C1 segment of cervical spinal cord (tissue), 14 donors: ENCODE results near the gene SYCP3.
"Not testable (repeated sequence)": the region's sequence is repeated elsewhere in the genome, so short reads cannot be mapped to it uniquely, and the experiment has no call there.

Experiments used
- DNase-seq, 14 donors: peaks; one replicate each; lab custom pipeline; 2025; lab: John Stamatoyannopoulos, UW

SYCP3 gene

DNA sequence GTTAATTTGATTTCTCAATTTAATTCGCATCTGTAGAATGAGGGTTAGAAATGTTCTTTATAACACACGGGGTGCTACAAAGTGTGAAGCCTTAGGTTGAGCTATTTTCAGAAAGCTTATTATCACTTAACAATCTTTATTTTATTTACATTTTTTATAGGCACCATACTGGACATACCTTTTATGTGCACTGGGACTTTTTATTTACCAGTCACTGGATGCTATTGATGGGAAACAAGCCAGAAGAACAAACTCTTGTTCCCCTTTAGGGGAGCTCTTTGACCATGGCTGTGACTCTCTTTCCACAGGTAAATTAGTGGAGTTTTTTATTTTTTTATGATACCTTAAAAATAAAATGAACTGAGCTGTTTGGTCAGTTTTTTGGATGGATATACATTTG lies 25.3 kb downstream of the SYCP3 start:
- DNase-seq, result no peak

DNA sequence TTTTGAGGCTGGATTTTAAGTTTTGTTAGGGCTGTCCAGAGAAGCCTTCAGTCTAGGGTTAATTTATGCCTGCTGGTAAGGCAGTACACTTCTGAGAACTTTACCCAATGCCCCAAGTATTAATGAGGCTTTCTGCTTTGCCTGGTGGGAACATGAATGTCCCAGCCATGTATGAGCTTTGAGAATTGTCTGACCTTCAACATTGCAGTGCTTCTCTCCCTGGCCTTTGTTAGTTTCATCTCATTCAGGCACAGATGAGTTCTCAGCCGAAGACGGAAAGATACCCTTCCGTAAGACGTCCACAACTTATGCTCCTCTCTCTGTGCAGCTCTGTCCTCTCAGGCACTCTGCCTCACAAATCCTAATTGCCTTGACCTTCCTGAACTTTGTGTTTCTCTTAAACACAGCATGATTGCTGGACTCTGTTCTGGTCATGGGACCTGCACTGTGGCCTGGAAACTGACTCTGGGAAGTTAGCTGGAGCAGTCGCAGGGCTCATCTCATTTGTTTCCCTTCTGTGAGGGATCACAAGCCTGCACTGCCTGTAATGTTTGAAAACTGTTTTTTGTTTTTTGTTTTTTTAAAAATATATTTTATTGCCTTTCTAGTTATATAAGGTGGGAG lies 26.1 kb downstream of the SYCP3 start:
- DNase-seq, result peak in 12 of 14 donors; percentile 9 to 58 (median 25)

DNA sequence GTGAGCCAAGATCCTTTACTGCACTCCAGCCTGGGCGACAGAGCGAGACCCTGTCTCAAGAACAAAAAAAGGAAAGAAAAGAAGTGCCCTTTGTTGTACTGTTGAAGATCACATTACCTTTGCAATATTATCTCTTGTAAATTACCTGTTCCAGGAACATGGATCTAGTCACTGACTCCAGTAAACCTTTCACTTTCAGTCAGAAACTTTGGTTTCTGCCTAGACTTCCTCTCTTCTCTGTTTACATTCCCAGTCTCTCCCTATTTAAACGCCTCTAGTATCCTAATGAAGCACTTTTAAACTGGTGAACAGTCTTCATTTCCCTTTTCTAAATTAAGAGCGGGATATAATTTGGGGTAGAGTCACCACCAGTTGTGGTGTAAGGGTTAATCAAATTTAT lies 29.0 kb downstream of the SYCP3 start:
- DNase-seq, result no peak

DNA sequence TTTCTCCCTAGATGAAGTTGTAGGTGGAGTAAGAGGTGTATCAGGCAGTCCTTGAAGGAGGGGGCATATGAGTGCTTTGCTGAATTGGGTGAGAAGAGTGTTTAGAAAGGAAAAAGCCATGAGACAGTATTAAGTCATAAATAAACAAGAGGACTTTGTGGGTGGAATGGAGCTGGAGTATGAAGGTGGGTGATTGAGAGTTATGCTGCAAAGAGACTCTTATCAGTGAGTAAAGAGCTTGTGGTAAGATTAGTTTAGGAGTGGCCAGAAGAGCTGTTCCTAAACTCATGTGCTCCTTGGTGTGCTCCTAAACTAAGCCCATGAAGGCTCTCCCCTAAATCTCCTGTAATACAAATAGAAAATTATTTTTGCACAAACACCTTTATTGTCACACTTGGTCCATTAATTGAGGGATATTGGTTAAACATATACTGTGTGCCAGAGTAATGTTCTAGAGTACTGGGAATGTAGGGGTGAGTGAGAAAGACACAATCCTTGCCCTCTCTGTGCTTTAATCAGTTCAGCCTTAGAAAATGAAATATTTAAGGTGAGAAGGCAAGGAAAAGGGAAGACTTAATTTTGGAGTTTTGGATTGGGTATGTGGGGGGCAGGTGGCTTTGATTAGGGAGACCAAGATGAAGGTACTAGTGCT lies 32.0 kb downstream of the SYCP3 start:
- no peak for DNase-seq

DNA sequence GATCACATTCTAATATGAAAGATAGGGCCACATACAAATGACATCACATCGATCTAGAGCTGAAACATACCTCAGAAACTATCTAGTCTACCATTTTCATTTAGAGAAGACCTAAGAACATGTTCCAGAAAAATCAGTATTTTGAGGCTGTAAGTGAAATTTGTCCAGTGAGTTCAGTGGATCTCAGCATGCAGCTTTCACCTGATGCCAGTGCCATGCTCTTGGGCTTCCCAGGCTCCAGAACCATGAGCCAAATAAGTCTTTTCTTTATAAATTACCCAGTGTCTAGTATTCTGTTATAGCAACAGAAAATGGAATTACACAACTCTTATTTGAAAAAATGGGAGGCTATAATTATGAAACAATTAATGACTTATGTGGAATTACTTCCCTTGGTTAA lies 32.9 kb downstream of the SYCP3 start:
- no peak for DNase-seq

DNA sequence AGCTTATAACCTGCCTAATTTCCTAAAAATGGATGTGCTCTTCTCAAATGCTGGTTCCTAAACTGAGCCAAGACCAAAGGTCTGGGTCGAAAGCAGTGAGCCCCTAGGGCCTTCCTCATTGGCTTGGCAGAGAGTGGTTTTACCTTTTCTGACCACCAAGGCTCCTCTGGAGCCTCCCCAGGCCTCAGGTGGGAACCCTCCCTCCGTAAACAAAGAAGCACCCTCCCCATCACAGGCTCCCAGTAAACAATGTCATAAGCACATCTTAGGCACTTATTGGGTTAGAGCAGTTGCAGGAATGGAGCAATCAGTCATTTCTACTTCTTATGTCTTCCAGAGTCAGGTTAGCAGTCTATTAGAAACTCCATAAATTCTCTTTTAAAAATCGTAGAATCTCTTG lies 35.8 kb downstream of the SYCP3 start:
- no peak for DNase-seq

DNA sequence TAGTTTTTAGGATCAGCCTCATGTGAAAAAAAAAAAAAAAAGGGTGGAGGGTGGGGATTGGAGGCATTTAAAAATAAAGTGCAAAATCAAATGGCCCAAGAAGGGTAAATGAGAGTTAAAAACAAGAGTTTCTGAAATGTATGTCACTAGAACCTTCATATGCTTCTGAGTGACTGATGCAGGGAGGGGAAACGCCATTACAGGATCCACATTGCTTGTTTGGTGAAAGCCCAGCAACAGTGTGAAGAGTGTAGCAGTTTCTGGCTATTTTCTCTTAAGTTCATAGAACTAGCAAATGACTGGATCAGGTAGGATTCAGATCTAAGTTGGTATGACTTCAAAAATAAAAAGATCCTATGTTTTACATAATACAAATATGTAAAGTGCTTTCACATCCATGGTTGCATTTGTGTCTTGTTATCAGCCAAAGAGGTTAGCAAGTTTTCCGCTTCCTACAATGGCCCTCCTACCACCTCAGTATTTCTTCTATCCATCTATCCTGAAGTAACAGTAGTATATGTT lies 38.9 kb downstream of the SYCP3 start:
- DNase-seq, result peak in 1 of 14 donors; percentile 54

DNA sequence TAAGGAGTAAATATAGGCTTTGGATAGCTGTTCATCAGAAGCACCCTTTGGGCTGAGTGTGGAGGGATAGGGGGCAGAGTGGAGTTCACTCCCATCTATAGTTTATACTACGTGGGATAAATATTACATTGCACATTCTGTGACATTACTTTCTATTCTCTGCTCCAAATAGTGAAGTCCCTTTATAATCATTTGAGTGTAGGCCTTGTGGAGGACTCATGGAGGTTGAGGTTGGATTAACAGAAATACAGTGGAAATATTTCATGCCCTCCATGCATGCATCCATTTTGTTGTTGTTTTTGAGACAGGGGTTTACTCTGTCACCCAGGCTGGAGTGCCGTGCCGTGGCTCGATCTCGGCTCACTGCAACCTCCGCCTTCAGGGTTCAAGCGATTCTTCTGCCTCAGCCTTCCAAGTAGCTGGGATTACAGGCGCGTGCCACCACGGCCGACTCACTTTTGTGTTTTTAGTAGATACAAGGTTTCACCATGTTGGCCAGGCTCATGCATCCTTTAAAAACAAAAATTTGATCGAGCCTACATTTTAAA lies 40.4 kb downstream of the SYCP3 start:
- peak in 3 of 14 donors; percentile 6 to 69 (median 42) for DNase-seq

DNA sequence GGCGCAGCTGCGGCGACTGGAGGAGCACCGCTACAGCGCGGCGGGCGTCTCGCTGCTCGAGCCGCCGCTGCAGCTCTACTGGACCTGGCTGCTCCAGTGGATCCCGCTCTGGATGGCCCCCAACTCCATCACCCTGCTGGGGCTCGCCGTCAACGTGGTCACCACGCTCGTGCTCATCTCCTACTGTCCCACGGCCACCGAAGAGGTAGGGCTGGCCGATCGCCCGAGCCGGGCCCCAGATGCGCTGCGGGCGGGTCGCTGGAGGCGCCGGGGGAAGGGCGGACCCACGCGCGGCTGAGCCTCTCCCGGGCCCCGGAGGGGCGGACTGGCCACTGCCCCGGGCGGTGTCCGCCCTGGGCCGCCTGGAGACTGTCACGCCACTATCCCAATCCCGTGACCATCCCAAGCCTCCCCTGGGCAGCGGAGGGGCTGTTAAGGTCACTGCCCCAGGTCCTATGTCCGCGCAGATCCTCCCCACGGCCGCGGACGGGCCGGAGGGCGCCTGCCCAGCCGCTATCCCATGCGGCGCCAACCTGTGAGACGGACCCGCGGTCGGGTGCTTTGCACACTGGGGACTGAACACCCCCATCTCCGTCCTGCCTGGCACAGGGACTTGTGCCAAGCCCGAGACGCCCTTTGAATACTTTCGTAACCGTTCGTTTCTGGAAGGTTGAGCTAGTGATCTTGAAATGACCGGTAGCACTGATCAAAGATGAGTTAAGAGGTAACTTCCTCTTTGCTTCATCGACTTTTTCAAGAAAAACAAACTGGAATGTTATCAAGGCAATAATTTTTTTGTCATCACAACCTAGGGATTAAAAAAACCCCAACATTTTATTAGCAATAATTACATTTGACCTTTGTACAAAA lies 41.1 kb downstream of the SYCP3 start:
- DNase-seq, result peak; percentile 1 to 84 (median 56)

DNA sequence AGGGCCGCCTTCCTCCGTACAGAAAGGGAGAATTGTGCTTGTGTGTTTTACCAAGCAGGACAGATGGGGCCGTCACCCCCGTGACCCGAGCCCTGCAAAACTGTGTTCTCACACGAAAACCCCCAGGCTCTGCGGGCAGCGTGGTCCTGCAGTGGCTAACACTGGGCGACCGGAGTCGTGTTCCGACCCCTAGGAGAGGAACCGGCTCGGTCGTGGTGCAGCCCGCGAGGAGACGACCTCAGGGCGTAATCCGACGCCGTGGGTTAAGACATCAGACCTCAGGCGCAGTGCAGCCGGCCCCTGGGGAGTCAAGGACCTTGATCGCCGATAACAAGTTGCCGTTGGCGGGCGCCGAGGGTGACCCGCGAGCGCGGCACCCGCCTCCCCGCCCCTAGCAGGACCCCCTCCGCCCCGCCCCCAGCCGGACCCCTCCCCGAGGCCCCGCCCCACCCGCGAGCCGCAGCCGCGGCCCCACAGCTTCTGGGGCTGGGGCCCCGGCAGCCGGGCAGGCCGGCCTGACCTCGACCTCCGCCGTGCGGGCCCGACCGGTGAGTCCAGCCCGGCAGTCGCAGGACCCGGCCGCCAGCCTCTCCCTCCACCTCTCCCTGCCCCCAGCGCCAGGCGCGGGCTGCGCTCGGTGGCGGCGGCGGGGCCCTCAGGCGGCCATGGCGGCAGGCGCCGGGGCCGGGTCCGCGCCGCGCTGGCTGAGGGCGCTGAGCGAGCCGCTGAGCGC lies 41.9 kb downstream of the SYCP3 start, which contains the start of gene CHPT1:
TSS of gene CHPT1 (plus strand) at position 444 of the 733 bp plus-strand sequence. CDS start at position 666, 222 bp downstream.
- peak in 13 of 14 donors; percentile 7 to 81 (median 65) for DNase-seq

DNA sequence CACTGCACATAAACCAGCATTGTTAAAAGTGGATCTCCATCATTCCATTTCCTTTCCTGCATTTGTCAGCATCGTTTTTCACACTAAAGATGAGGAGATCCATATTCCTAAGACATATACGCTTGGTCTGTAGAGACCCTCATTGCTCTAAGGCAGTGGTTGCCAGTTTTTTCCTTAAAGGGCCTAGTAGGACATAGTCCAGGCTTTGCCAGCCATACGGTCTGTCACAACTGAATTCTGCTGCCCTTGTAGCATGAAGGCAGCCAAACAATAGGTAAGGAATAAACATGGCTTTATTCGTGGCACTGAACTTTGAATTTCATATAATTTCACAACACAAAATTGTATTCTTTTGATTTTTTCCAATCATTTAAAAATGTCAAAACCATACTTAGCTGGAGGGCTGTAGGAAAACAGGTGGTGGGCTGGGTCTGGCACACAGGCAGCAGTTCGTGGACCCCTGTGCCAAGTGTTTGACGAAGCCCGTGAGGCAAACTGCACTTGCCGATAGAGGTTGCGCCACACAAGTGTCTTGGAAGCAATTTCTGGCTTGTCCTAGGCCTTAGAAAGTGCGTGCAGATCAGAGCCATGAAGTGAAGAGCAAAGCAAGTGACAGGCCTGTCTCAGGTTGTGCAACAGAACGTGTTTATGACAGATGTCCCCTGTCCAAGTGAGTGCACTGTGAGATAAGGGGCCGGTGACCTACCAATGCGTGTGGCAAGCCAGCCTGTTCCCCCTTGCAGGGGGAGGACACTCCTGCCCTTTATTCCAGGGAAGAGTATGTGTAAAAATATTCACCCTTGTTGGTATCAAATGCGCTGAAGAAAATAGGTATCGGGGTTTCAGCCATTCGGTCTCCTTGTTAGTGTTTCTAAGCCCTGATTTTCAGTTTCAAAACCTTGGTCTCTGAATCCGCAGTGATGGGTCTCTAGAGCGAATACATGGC lies 42.7 kb downstream of the SYCP3 start:
- peak in 7 of 14 donors; percentile 13 to 83 (median 49) for DNase-seq

DNA sequence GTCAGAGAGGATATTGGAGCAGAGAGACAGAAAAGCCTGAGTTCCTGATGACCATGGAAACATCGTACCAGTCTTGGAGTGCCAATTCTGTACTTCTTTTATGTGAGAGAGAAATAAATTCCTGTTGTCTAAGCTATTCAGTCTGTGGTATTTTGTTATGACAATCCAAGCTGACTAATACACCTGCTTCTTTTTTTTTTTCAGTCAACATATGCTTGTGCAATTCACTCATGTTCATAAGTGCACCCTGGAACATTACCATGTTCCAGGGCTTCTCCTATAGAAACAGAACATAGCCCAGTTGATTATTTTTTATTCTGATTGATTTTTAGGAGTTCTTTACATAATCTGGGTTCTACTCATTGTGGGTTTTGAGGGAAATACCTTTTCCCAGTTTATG lies 43.6 kb downstream of the SYCP3 start:
- peak in 1 of 14 donors; percentile 11 for DNase-seq

DNA sequence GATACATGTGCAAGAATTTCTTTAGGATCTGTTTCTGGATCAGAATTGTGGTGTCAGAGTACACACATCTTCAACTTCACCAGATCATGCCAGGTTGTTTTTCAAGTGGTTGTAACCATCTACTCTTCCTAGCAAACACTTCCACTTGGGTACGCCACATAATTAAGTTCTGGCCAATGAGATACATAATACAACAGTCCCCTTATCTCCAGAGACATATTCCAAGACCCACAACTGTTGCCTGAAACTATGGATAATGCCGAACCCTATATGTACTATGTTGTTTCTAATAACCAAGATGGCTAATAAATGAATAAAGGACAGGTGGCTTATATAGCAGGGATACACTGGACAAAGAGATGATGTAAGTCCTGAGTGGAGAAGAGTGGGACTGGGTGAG lies 44.3 kb downstream of the SYCP3 start:
- no peak for DNase-seq

DNA sequence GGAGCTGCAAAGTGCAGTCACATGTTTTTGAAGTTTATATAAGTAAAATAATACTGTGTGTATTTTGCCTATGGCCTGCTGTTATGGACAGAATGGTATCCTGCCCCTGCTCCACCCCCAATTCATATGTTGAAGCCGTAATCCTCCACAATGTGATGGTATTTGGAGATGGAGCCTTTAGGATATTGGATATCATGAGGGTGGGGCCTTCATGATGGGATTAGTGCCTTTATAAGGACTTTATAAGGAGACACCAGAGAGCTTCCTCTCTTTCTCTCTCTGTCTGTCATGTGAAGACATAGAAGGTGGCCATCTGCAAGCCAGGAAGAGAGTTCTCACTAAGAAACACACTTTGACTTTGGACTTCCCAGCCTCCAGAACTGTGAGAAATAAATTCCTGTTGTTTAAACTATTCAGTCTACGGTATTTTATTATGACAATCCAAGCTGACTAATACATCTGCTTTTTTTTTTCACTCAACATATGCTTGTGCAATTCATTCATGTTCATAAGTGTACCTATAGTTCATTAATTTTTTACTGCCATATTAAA lies 44.9 kb downstream of the SYCP3 start:
- no peak for DNase-seq

DNA sequence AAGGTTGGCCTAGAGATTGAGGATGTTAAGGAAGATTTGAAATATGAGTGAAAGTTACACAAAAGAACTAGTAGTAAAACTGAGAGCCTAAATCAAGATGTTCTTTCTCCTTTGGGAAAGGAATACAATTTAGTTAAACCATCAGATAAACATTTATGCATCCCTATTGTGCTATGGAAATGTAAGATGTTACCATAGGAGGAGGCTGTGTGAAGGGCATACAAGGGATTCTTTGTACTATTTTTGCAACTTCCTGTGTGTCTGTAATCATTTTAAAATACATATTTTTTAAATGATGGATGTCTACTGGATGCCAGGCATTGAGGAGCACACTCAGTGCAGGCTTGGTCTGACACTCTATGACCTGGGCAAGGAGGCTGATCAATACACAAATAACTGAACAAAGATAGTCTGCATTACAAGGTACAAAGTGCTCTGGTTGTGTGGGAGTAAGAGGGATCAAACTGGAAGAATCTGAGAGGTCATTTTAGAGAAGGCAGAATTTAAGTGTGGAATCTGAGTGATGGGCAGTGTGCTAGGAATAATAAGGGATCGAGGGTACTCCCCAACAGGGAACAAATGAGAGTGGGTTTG lies 47.7 kb downstream of the SYCP3 start:
- no peak for DNase-seq

DNA sequence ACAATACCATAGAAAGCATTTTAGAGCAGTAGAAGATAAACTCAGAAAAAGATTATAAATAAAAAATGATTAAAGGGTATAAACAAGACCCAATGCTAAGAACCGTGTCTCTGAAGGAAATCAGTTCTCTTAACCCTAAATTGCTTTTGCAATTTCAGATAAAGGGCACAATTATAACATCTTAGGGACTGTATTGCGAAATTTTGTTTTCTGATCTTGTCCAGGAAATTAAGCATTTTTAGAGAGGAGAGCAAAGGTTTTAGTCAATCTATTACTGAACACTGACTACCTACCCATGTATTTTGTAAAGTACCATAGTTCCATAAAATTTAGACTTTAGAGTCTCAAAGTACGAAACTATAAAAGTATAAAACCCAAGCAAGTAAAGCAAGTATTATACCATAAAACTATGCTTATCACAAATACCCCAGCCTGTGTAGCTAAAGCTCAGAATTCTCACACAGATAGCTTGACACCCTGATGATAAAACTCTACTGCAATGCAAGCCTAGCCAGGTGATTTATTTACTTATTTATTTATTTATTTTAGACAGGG lies 48.6 kb downstream of the SYCP3 start:
- DNase-seq, result no peak

DNA sequence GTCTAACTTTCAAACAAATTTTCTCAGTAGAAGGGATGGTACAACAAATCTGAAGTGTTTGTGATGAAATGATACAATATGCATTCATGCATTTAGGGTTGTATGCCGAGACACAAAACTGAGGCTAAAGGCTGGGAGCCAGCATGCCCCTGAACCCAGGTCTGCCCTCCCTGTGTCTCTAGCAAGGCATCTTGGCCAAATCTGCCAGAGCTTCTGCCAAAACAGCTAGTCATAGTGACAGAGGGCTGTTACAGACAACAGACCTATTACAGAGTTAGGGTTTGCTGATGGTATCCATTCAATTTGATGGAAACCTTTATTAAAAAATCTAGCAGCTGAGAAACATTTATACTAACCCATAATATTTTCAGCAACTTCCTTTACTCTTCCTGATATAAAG lies 53.1 kb downstream of the SYCP3 start:
- no peak for DNase-seq

DNA sequence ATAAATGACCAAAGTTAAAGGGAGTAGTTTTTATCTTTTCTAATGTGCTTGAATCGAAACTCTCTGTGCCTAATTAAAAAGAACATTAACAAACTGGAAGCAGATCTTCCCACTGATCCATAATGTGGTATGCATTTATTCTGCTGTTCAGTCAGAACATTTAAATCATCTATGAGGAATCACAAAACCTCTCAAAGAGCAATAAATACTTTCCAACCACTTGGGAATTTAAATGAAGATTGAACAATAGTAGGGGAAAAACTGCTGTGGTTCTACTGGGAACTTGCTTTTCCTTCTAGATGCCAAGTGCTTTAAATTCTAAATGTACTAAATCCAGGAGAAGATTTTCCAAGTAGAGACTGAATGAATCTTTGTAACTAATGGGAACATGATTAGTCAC lies 54.2 kb downstream of the SYCP3 start:
- DNase-seq, result no peak

DNA sequence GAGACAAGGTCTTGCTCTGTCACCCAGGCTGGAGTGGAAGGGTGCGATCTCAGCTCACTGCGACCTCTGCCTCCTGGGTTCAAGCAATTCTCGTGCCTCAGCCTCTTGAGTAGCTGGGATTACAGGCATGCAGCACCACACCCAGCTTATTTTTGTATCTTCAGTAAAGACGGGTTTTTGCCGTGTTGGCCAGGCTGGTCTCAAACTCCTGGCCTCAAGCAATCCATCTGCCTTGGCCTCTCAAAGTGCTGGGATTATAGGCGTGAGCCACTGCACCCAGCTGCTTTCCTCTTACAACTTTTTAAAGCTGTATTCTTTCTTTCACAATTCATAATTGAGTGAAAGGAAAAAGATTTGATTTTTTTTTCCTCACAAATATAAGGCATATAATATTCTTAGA lies 57.6 kb downstream of the SYCP3 start:
- DNase-seq, result not testable (repeated sequence)
